Fibroblast of the aortic adventitia (primary cell): ENCODE measurements around the gene ZNF385B. TPM values are rescaled to one million over a fixed set of nuclear protein-coding genes. Genes with fewer than 3 reads are reported as not detected.

Experiments
- DNase-seq: peaks from one replicate; pipeline ENCODE4 v3.0.0-alpha.2; 2010; ENCODE audit warnings: low read depth
- H3K4me3 ChIP-seq: 2 replicates; pipeline ENCODE4 v1.5.1; 2011; ENCODE audit warnings: low read depth, mild to moderate bottlenecking, control low read depth, low read length, moderate library complexity
- CTCF ChIP-seq: IDR thresholded peaks from 2 replicates; pipeline ENCODE4 v1.5.1; 2011; ENCODE audit warnings: mild to moderate bottlenecking, low read length, control low read depth, inconsistent platforms; ENCODE audit not compliant: insufficient read depth
- total RNA-seq: library from RNA; depleted of rRNA; stranded (reverse); fragments of >200 nt; gene quantifications from 2 replicates; pipeline ENCODE4 v1.2.3, GENCODE V29; 2012; ENCODE audit warnings: low replicate concordance

Gene ZNF385B
- total RNA-seq, 1 donor: 4.8 TPM

DNA sequence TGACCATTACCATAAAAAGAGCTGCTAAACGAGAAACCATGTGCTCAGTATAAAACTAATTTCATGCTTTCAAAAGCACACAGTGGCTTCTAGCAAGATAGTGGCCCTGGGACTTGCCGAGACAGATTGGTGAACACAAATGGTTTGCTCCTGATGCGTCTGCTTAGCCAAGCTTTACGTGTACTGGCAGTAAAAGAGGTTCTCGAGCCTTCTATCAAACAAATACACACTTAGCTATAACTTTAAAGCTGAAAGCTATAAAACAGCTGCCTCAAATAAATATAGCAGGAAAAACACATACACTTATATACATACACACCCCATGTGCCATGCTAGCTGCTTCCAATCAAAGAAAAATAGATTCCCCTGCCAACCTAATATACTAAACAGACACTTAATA lies 117.0 kb downstream of the ZNF385B start:
- H3K4me3 ChIP-seq: no peak overlapping the region
- no peak for TF ChIP-seq CTCF
- DNase-seq: no peak

GRCh38 chr2:179741317-179741716 lies 120.1 kb downstream of the ZNF385B start:
- no peak overlapping the region for H3K4me3 ChIP-seq
- no peak for DNase-seq
- no peak for TF ChIP-seq CTCF

DNA sequence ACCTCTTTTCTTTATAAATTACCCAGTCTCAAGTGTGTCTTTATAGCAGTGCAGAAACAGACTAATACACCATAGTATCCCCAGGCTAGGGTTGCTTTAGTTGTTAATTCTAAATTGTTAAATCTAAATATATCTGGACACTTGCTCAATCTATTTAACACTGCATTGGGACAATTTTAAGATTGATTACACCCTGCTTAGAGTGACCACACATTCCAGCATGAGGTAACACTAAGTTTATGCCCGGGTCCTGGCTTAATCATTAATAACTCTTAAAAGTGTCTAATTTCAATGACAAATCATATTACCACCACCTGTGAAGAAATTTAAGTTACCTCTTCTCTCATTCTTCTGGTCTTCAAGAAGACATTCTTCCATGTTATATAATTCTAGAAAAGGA lies 131.4 kb downstream of the ZNF385B start:
- H3K4me3 ChIP-seq: no peak overlapping the region
- no peak for DNase-seq
- TF ChIP-seq CTCF: no peak

GRCh38 chr2:179726461-179727180 lies 134.8 kb downstream of the ZNF385B start:
- DNase-seq: no peak
- no peak overlapping the region for H3K4me3 ChIP-seq
- TF ChIP-seq CTCF: no peak

DNA sequence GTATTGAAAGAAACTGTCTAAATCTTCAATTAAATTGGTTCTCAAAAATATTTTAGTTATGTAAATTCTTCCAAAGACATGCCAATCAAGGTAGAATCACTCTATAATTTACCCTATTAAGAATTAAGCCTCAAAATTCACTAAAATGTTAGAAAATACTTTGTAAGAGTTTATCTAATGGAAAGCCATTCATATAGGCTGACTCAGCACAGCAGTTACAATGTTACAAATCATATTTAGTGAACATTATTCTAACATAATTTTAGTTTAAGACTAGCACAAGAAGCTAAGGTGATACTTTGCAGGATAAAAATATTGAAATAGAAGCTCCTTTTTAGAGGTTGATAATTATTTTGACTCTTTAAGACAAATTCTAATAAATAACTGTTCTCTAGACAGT lies 137.0 kb downstream of the ZNF385B start:
- H3K4me3 ChIP-seq: no peak overlapping the region
- no peak for TF ChIP-seq CTCF
- DNase-seq: no peak

- no peak for DNase-seq
- H3K4me3 ChIP-seq: no peak overlapping the region
- no peak for TF ChIP-seq CTCF
Observed at GRCh38 chr2:179720173-179720772, 141.1 kb downstream of the ZNF385B start.
